GM12892 (cell line): ENCODE measurements around the gene SLC27A4.

Experiments
- POLR2A ChIP-seq: IDR thresholded peaks from 2 replicates; pipeline ENCODE4 v1.6.1; 2011; ENCODE audit warnings: low read depth, low read length, control low read depth
- POLR2AphosphoS5 ChIP-seq: IDR thresholded peaks from 2 replicates; pipeline ENCODE4 v1.6.1; 2011; ENCODE audit warnings: low read depth, low read length, control low read depth

DNA sequence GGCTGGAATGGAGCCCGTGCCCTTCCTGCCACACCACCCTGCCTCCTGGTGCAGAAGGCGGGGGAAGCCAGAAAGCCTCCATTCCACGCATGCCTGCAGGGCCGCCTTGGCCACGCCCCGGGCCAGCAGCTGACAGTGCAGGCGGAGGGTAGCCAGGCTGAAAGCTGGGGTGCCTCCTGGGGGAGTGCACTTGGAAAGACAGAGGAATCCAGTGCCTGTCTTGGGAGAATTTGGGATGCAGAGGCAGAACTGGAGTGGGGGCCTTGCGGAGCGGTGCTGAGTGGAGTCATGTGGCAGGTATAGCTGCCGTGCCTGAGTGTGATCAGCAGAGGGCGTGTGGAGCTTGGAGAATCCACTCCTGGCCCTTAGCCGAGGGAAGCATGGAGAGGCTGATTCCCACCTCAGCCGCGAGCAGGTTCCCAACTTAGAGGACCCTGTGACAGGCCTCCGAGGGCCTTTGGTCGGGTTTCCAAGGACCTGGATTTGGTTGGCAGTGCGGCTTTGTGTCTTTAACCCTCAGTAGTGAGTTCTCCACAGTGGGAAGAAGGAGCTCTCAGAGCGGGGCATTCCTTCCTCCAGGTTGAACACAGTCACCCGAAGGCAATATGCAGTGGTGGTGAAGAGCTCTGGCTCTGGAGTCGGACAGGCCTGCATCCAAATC lies 21.8 kb downstream of the SLC27A4 start:
- TF ChIP-seq POLR2AphosphoS5, result no peak
- no peak; the same call in 1 of the 2 replicates for TF ChIP-seq POLR2A
